GM10266 (cell line): ENCODE data around the gene RARB.

Source experiments
- DNase-seq: peaks from one replicate; pipeline ENCODE4 v3.0.0; 2012; ENCODE audit errors: extremely low spot score
- CTCF ChIP-seq: IDR thresholded peaks from 2 replicates; pipeline ENCODE4 v1.5.1; 2012; ENCODE audit warnings: mild to moderate bottlenecking, low read depth; ENCODE audit not compliant: control insufficient read depth, insufficient read depth; ENCODE audit errors: missing control alignments

RARB gene

DNA sequence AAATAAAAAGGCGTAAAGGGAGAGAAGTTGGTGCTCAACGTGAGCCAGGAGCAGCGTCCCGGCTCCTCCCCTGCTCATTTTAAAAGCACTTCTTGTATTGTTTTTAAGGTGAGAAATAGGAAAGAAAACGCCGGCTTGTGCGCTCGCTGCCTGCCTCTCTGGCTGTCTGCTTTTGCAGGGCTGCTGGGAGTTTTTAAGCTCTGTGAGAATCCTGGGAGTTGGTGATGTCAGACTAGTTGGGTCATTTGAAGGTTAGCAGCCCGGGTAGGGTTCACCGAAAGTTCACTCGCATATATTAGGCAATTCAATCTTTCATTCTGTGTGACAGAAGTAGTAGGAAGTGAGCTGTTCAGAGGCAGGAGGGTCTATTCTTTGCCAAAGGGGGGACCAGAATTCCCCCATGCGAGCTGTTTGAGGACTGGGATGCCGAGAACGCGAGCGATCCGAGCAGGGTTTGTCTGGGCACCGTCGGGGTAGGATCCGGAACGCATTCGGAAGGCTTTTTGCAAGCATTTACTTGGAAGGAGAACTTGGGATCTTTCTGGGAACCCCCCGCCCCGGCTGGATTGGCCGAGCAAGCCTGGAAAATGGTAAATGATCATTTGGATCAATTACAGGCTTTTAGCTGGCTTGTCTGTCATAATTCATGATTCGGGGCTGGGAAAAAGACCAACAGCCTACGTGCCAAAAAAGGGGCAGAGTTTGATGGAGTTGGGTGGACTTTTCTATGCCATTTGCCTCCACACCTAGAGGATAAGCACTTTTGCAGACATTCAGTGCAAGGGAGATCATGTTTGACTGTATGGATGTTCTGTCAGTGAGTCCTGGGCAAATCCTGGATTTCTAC, at the start of gene RARB:
RARB (plus strand) TSS at position 322 of the 847 bp plus-strand sequence; CDS start at position 791, 469 bp downstream.
- no peak for TF ChIP-seq CTCF
- no peak for DNase-seq

DNA sequence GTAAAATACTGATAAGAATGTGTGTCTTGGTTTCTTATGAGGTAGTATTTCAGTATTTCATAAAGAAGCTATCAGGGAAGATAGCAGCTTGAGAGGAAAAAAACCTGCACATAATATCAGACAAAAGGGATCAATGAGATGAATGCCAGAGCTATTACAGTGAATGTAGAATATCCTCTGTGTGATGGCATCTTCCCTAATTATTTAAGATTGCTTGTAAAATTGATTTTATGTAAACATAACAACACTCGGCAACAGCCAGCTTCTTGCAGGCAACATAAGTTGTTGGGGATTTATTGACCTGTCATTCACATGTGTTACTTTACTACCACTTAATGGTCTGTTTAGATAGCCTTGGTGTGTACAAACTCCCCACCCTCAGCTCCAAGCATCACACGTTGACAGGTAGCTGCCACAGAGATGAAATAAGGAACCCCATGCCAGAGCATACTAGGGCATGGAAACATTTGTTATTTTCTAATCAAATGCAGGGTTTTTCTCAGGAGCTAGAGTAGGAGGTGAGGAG, 49.2 kb upstream of the RARB start:
- no peak for DNase-seq
- TF ChIP-seq CTCF, result no peak

DNA sequence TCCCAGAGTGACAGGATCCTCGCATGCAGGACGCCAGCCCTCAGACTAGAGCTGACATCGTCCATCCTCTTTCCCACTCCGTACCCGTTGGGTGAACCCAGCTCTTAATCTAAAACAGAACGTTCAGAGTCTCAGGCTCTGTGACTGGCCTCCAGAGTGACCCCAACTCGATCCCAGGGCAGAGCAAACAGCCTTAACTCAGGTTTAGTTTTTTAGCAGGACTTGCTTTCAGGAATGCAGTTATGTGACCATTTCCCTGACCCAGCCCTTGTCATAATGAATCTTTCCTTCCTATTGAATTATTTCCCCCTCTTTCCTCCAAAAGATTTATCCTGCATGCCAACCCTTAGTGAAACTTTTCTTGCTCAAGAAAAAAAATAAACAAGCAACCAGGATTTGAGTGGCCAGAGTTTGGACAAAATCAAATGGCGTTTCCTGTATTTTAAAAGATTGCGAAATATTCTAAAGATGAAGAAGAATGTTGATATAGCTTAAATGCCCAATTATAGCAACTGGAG, 47.8 kb upstream of the RARB start:
- no peak for TF ChIP-seq CTCF
- no peak for DNase-seq

DNA sequence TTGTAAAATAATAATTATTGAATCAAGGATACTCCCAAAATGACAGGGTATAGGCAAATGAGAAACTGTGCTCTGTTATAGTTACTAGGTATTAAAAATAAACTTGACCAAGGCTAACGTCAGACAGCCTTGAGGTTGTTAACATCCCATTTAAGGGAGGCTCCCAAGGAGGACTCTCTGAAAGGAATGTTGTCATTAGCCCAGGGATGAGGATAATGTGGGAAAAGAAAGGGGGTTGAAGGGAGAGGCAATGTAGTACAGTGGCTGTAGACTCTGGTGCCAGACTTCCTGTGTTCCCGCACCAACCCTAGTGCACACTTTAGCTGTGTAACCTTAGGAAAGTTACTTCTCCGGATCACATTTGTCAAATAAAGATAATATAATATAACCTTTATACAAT, 47.0 kb upstream of the RARB start:
- DNase-seq, result no peak
- no peak for TF ChIP-seq CTCF

DNA sequence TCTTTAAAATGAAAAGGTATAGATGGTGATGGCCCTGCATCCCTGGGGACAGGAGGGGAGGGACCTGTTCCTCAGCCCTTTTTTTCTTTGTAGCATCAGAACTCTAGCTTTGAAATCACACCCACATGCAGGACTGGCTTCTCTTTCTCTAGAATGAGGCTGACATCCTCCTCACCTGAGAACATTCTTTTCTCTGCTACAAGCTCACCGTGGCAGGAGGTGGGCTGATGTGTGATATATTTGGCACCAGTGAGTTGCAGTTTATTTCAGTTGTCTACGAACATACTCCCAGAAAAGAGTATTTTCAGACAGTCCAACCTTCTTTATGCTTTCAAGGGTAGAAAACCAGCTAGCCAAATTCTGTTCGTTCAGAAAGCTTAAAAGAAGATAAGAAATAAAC, 43.6 kb upstream of the RARB start:
- TF ChIP-seq CTCF, result no peak
- no peak for DNase-seq

GRCh38 chr3:25385807-25386460, 42.1 kb upstream of the RARB start:
- no peak for DNase-seq
- no peak for TF ChIP-seq CTCF
